Tibial artery (tissue), 4 donors: Measurements from ENCODE around the gene VSIG10.

Experiments used
- DNase-seq, 2 donors: peaks; one replicate each; pipeline ENCODE4 v3.0.0-alpha.2; 2019
- H3K27ac ChIP-seq, 2 donors: fragments of 200-600 bp; sonication (generic) in 1 of 2; 1 replicate in 1 of 2; 2 replicates in 1 of 2; pipeline ENCODE4 v1.5.1; 2018 to 2019; ENCODE audit warnings: mild to moderate bottlenecking in 1 of 2
- H3K27me3 ChIP-seq, 2 donors: fragments of 200-600 bp; sonication (generic) in 1 of 2; one replicate each; pipeline versions ENCODE4 v1.5.1 to v1.6.0; 2016 to 2019
- H3K36me3 ChIP-seq, 3 donors: fragments of 200-600 bp; sonication (generic) in 2 of 3; one replicate each; pipeline ENCODE4 v1.5.1; 2016 to 2019; ENCODE audit warnings: mild to moderate bottlenecking in 2 of 3
- H3K4me1 ChIP-seq, 4 donors: fragments of 200-600 bp; sonication (generic) in 2 of 4; 1 replicate in 3 of 4; 2 replicates in 1 of 4; pipeline ENCODE4 v1.5.1; 2016 to 2019
- H3K4me3 ChIP-seq, 2 donors: fragments of 200-600 bp; sonication (generic) in 1 of 2; 1 replicate in 1 of 2; 2 replicates in 1 of 2; pipeline ENCODE4 v1.5.1; 2018 to 2019; ENCODE audit warnings: mild to moderate bottlenecking in 2 of 2
- H3K9me3 ChIP-seq, 3 donors: fragments of 200-600 bp; sonication (generic) in 1 of 3; one replicate each; pipeline ENCODE4 v1.5.1; 2016 to 2019
- CTCF ChIP-seq, 2 experiments: fragments of 200-600 bp in 1 of 2; fragments of 450-650 bp in 1 of 2; IDR thresholded peaks; one replicate each; pipeline ENCODE4 v1.5.1; 2017 to 2019; ENCODE audit warnings: antibody characterized with exemption in 2 of 2, mild to moderate bottlenecking in 1 of 2, moderate library complexity in 1 of 2
- intact Hi-C: fragments of 100-400 bp; cut with DNase I; formaldehyde crosslinking; loops from one replicate; pipeline ENCODE4 v1.15.0; 2023; ENCODE audit warnings: low total_unique reads

VSIG10 gene

GRCh38 chr12:118063576-118064391, 40.0 kb downstream of the VSIG10 start:
- H3K36me3 ChIP-seq, result no peaks in the 10 kb centered on the region
- no peak overlapping the region for H3K27ac ChIP-seq
- no peak for DNase-seq
- intact Hi-C loops, result no loop called here
- TF ChIP-seq CTCF (IDR thresholded peaks at IDR 0.05), result no peak
- H3K27me3 ChIP-seq, result no peaks in the 10 kb centered on the region
- no peaks in the 10 kb centered on the region for H3K9me3 ChIP-seq
- peaks cover 0 to 23% (median 14%) of the 10 kb centered on the region in 4 donors for H3K4me1 ChIP-seq
- no peak overlapping the region for H3K4me3 ChIP-seq

- no peak for TF ChIP-seq CTCF (IDR thresholded peaks at IDR 0.05)
- peaks cover 0 to 28% (median 14%) of the 10 kb centered on the region in 4 donors for H3K4me1 ChIP-seq
- intact Hi-C loops, result no loop called here
- peak; percentile 50 to 78 for DNase-seq
- no peaks in the 10 kb centered on the region for H3K9me3 ChIP-seq
- H3K27me3 ChIP-seq, result no peaks in the 10 kb centered on the region
- H3K36me3 ChIP-seq, result no peaks in the 10 kb centered on the region
- H3K4me3 ChIP-seq, result peak overlapping the region; percentile 85 to 96
- peak overlapping the region; percentile 99 for H3K27ac ChIP-seq
Measured at GRCh38 chr12:118061873-118062843, 41.7 kb downstream of the VSIG10 start.

GRCh38 chr12:118061011-118061872, 42.6 kb downstream of the VSIG10 start, which contains the start of gene WSB2:
TSS of gene WSB2 (minus strand) at chr12:118061179. CDS start at chr12:118061048, 131 bp downstream.
- Histone ChIP-seq H3K36me3 (no peaks in the 10 kb centered on the region), H3K4me3 (peak within 1 kb of the TSS; percentile 85 to 96), H3K9me3 (no peaks in the 10 kb centered on the region), H3K27ac (peak within 1 kb of the TSS; percentile 99), H3K27me3 (no peaks in the 10 kb centered on the region), H3K4me1 (peaks cover 0 to 37% (median 18%) of the 10 kb centered on the region in 4 donors)
- DNase-seq, result peak; percentile 80 to 88
- no peak for TF ChIP-seq CTCF (IDR thresholded peaks at IDR 0.05)
- intact Hi-C loops, result no loop called here

GRCh38 chr12:118060301-118061010, 43.4 kb downstream of the VSIG10 start:
- H3K36me3 ChIP-seq, result no peaks in the 10 kb centered on the region
- H3K27me3 ChIP-seq, result no peaks in the 10 kb centered on the region
- no peaks in the 10 kb centered on the region for H3K9me3 ChIP-seq
- H3K4me1 ChIP-seq, result peaks cover 0 to 45% (median 21%) of the 10 kb centered on the region in 4 donors
- intact Hi-C loops, result no loop called here
- peak overlapping the region; percentile 99 for H3K27ac ChIP-seq
- H3K4me3 ChIP-seq, result peak overlapping the region; percentile 85 to 96
- DNase-seq, result peak; percentile 30 to 73
- no peak for TF ChIP-seq CTCF (IDR thresholded peaks at IDR 0.05)
